ENCODE results near the gene TMCC1.
"Not testable (repeated sequence)": the region's sequence is repeated elsewhere in the genome, so short reads cannot be mapped to it uniquely, and the experiment has no call there.

TMCC1 gene

GRCh38 chr3:129610794-129611445, 282.6 kb downstream of the TMCC1 start:
- DNase-seq (ENCODE audit: low read depth, low spot score) = not testable (repeated sequence)

DNA sequence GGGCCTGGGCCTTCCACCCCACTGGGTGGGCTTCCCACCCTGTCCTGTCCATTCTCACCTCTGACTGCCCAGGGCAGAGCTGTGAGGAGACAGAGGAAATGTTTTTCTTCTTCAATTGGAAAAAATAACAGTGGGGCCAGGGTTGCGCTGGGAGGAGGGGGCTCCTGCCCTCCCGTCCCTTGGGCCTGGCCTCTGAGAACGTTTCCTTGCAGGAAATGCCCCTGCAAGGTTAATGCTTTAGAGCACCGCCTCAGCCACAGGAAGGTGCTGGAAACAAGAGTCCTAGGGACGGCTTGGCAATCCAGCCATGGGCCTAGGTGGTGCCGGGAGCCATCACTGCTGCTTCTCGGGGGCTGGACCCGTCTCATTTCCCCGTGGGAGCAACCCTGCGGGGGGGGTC, 283.2 kb downstream of the TMCC1 start:
- DNase-seq (ENCODE audit: low read depth, low spot score) = no peak

GRCh38 chr3:129609591-129610182, 283.8 kb downstream of the TMCC1 start:
- no peak for DNase-seq (ENCODE audit: low read depth, low spot score)

- DNase-seq (ENCODE audit: low read depth, low spot score) = no peak
These were observed 284.4 kb downstream of the TMCC1 start for GRCh38 chr3:129608936-129609590.

- DNase-seq (ENCODE audit: low read depth, low spot score) = no peak
These were observed 285.2 kb downstream of the TMCC1 start for GRCh38 chr3:129608087-129608935.

GRCh38 chr3:129607391-129608068, 286.0 kb downstream of the TMCC1 start:
- no peak for DNase-seq (ENCODE audit: low read depth, low spot score)

GRCh38 chr3:129606636-129607390, 286.7 kb downstream of the TMCC1 start, which contains the start of gene PLXND1:
Gene PLXND1 (minus strand): TSS chr3:129606676. CDS start chr3:129606639, 37 bp downstream.
- no peak for DNase-seq (ENCODE audit: low read depth, low spot score)

- DNase-seq (ENCODE audit: low read depth, low spot score) = no peak
These were observed 287.4 kb downstream of the TMCC1 start for GRCh38 chr3:129605922-129606635.

DNA sequence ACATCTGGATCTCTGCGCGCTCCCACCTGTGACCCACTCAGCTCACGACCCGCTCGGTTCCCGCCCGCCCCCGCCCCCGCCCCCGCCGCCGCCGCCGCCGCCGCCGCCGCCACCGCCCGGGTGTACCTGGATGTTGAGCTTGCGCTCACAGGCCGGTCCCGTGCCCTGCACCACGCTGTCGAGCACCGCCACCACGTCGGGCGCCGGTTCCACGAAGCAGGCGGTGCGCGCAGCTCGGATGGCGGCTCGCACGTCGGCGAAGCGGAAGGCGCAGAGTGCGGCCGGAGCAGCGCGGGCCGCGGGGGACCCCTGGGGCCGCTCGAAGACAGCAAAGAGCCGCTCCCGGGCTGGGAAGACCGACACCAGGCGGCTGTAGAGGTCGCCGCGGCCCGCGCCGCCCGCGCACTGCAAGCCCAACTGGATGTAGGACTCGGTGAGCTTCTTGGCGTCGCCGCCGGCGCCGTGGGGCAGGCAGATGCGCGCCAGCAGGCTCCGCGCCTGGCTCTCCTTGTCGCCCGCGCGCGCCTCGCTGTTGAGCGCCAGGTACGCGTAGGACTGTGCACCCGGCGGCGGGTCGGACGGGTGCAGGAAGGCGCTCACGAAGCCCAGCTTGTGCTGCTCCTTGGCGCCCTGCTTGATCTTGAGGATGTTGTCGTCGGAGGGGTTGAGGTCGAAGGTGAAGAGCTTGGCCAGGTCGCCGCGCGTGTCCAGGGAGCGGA, 288.1 kb downstream of the TMCC1 start:
- DNase-seq (ENCODE audit: low read depth, low spot score) = no peak

GRCh38 chr3:129604767-129605166, 288.7 kb downstream of the TMCC1 start:
- DNase-seq (ENCODE audit: low read depth, low spot score) = no peak

DNA sequence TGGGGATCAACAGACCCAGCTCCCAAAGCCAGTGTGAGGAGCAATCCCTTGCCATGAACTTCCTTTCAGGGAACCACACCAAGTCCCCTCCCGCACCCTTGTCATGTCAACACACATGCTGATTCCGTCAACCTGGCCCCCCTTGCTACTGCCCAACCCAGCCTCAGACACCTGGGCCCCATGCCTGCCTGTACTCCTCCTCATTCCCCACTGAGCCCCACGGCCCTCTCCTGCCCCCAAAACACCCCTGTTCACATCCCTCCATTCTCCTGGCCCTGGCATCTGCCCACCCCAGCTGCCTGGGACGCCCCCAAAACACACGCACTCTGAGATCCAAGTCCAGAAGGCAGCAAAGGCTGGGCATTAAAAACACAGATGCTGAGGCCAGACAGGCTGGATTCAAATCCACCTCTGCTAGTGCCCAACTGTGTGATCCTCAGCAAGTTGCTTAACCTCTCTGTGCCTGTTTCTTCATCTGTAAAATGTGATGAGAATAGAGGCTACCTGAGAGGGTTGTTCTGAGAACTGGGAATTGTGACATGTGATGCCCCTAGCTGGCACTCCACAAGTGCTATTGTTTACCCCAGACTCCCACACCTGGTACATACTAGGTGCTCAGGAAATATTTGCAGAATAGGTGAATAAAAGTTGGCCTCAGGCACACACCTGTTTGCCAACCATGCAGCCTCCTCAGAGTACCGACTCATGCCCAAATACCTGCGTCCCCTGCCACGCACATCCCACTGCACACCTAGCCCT, 289.3 kb downstream of the TMCC1 start:
- no peak for DNase-seq (ENCODE audit: low read depth, low spot score)

DNA sequence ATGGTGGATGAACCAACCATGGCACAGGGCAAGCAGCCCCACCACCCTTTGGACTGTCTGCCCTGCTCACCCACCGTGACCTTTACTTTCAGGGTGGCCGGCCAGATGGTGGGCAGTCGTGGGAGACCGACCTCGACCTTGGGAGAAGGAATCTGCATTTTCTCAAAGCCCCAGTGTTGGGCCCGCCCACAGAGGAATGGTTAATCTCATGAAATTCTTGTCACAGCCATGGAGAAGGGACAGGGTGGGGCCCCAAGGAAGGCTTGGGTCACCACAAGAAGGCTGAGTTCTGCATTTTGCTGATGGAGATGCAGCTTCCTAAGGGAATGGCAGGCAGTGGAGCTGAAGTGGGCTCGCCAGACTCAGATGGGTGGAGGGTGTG, 290.0 kb downstream of the TMCC1 start:
- DNase-seq (ENCODE audit: low read depth, low spot score) = no peak

DNA sequence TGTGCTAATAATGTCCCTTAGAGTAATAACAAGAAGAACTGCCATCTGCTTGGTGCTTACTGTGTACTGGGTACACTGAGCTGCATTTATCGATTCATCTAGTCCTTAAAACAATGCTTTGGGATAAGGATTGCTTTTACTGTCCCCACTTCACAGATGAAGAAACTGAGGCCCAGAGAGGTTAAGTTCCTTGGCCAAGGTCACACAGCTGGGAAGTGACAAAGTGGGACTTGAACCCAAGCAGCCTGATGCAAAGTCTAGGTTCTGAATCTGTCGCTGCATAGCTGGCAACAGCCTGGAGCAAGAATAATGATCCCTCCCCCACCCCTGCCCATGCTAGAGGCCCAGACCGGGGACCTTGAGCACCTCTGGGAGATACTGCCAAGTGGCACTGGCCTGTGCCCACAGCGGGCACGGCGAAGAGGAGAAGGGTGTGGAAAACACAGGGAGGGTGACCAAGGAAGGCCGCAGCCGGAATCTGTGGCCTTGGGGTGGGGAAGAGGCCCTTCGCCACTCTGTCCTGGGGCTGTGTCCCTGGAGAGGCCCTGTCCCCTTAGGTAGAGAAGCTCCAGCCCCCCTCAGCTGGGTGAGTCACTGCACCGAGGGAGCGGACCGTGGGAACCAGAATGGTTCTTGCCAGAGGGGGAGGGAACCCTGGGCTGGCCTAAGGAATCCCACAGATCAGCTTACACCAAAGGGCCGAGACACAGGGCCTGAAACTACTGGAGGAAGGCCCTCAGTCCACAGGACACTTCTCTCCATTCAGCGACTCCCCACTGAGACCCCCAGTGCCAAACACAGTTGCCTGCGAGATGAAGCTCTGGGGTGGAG, 290.6 kb downstream of the TMCC1 start:
- no peak for DNase-seq (ENCODE audit: low read depth, low spot score)

- no peak for DNase-seq (ENCODE audit: low read depth, low spot score)
These were observed 291.2 kb downstream of the TMCC1 start for GRCh38 chr3:129602309-129602708.

- no peak for DNase-seq (ENCODE audit: low read depth, low spot score)
These were observed 291.8 kb downstream of the TMCC1 start for GRCh38 chr3:129601713-129602112.

GRCh38 chr3:129600348-129600747, 293.2 kb downstream of the TMCC1 start:
- DNase-seq (ENCODE audit: low read depth, low spot score) = no peak

DNA sequence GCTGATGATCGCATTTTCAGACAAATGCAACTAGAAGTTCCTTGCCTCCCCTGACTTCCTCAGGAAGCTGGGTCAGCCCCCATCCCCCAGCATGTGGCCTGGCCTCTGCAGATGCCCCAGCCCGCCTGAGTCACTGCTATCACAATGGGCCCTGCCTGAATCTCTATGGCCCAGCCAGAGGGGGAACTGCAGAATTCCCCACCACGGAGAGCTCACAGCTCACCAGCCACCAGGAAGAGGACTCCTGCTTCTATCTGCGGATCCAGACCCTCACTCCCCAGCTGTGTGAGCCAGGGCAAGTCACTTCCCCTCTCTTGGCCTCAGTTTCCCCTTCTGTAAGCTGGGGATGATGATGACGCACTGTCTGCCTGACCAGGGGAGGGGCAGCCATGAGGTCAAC, 293.9 kb downstream of the TMCC1 start:
- no peak for DNase-seq (ENCODE audit: low read depth, low spot score)

GRCh38 chr3:129599073-129599472, 294.4 kb downstream of the TMCC1 start:
- DNase-seq (ENCODE audit: low read depth, low spot score) = no peak

Data from activated naive CD8-positive, alpha-beta T cell treated with anti-CD3 and anti-CD28 coated beads, Interleukin-2, amount 50 U/mL, for 16 hours (primary cell).